Globus pallidus (tissue), 1 donor: ENCODE results near the gene RAPGEF1.
"Not testable (repeated sequence)": the region's sequence is repeated elsewhere in the genome, so short reads cannot be mapped to it uniquely, and the experiment has no call there.

Source experiments
- DNase-seq: peaks from one replicate; pipeline ENCODE4 v3.0.0-alpha.2; 2015; ENCODE audit warnings: low spot score

RAPGEF1 gene

GRCh38 chr9:131690941-131691573 lies 48.8 kb downstream of the RAPGEF1 start:
- no peak for DNase-seq

GRCh38 chr9:131690462-131690861 lies 49.4 kb downstream of the RAPGEF1 start:
- DNase-seq, result no peak

GRCh38 chr9:131688377-131688776 lies 51.5 kb downstream of the RAPGEF1 start:
- no peak for DNase-seq

GRCh38 chr9:131685753-131686706 lies 53.8 kb downstream of the RAPGEF1 start:
- DNase-seq, result no peak

- DNase-seq, result not testable (repeated sequence)
Measured at GRCh38 chr9:131683094-131683493, 56.8 kb downstream of the RAPGEF1 start.

- DNase-seq, result no peak
Measured at GRCh38 chr9:131682261-131682660, 57.6 kb downstream of the RAPGEF1 start.

GRCh38 chr9:131681826-131682225 lies 58.0 kb downstream of the RAPGEF1 start:
- DNase-seq, result not testable (repeated sequence)

GRCh38 chr9:131681108-131681507 lies 58.8 kb downstream of the RAPGEF1 start:
- not testable (repeated sequence) for DNase-seq

GRCh38 chr9:131679261-131680020 lies 60.4 kb downstream of the RAPGEF1 start:
- DNase-seq, result no peak

- no peak for DNase-seq
Measured at GRCh38 chr9:131678499-131679111, 61.3 kb downstream of the RAPGEF1 start.

- no peak for DNase-seq
Measured at GRCh38 chr9:131677444-131678180, 62.3 kb downstream of the RAPGEF1 start.

- no peak for DNase-seq
Measured at GRCh38 chr9:131677049-131677443, 62.8 kb downstream of the RAPGEF1 start.

- DNase-seq, result no peak
Measured at GRCh38 chr9:131676431-131676972, 63.4 kb downstream of the RAPGEF1 start.

- no peak for DNase-seq
Measured at GRCh38 chr9:131675437-131676022, 64.3 kb downstream of the RAPGEF1 start.

- no peak for DNase-seq
Measured at GRCh38 chr9:131674425-131675421, 65.2 kb downstream of the RAPGEF1 start.

GRCh38 chr9:131673531-131673930 lies 66.3 kb downstream of the RAPGEF1 start:
- no peak for DNase-seq

- DNase-seq, result no peak
Measured at GRCh38 chr9:131673068-131673467, 66.8 kb downstream of the RAPGEF1 start.

GRCh38 chr9:131672451-131672850 lies 67.4 kb downstream of the RAPGEF1 start:
- no peak for DNase-seq

- no peak for DNase-seq
Measured at GRCh38 chr9:131671133-131671520, 68.7 kb downstream of the RAPGEF1 start.
